ENCODE data around the gene TCEA3. TPM values are rescaled to one million over a fixed set of nuclear protein-coding genes. Genes with fewer than 3 reads are reported as not detected.
A peak's percentile ranks its signal among the peaks of the same experiment; 100 is the strongest.

TCEA3 gene
- total and polyA plus RNA-seq, 3 experiments from 2014 or later: 1.4 to 11.1 (median 1.7) TPM

DNA sequence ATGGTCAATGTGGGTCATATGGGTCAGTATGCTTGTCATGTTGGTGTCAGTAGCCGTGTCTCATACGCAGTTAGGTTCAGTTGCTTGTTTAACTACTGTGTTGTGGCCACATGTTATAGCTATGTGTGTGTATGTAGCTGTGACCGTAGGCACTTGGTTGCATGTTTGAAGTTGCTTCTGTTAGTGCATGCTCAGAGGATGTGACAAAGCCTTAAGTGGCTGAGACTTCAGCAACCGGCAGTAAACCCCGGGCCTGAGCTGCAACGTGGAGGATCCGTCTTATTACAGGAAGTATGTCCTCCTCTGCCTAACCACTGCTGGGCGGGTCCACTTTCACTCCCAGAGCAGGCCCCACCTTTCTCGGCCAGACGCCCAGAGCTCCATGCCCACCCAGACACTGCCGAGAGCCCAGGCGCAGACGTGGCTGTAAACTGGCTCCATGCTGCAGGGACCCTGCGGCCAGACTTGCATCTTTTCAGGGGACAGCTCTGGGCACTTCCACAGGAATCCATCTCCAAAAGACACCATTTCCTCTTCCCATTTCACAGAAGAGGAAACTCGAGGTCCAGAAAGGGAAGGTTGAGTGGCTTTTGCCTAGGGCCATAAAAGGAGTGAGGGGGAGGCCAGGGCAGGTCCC, 2.2 kb downstream of the TCEA3 start:
- Histone ChIP-seq H3K36me3 (ENCODE audit: insufficient read depth, low read length) (no peaks in the 10 kb centered on the region), H3K9me3 (ENCODE audit: low read length) (no peaks in the 10 kb centered on the region), H3K27ac (ENCODE audit: low read depth, low read length) (peak overlapping the region; percentile 2), H3K27me3 (ENCODE audit: insufficient read depth, low read length, poor library complexity, severe bottlenecking) (no peaks in the 10 kb centered on the region), H3K4me1 (ENCODE audit: insufficient read depth, low read length) (peaks cover 22% of the 10 kb centered on the region), H3K4me3 (ENCODE audit: low read length) (peak overlapping the region; percentile 20)
- POLR2A ChIA-PET: no interaction called here
- Mint-ChIP-seq H3K4me3 (peak overlapping the region; percentile 31 to 82 (median 67)), H3K36me3 (peaks cover 0 to under 1% (median 0%) of the 10 kb centered on the region in 3 donors), H3K4me1 (peaks cover 23 to 26% (median 23%) of the 10 kb centered on the region in 3 donors), H3K27ac (peak overlapping the region in 7 of 8 donors; percentile 35 to 94 (median 45)), H3K27me3 (peaks cover 15 to 20% of the 10 kb centered on the region in 2 donors), H3K9me3 (no peaks in the 10 kb centered on the region)
- CTCF ChIA-PET: interaction anchor here (0.9 to 2.3 kb wide), 4 partner anchors 19 to 118 kb away, joined by 3 to 11 read pairs (median 4); no protein-coding TSS in a partner anchor
- DNase-seq: peak in 4 of 5 donors; percentile 14 to 62 (median 48)

GRCh38 chr1:23421753-23422240, 2.8 kb downstream of the TCEA3 start:
- DNase-seq: no peak
- peaks cover 23 to 26% (median 23%) of the 10 kb centered on the region in 3 donors for H3K4me1 Mint-ChIP-seq
- Histone ChIP-seq H3K9me3 (ENCODE audit: low read length) (no peaks in the 10 kb centered on the region), H3K4me3 (ENCODE audit: low read length) (no peak overlapping the region), H3K36me3 (ENCODE audit: insufficient read depth, low read length) (no peaks in the 10 kb centered on the region), H3K27me3 (ENCODE audit: insufficient read depth, low read length, poor library complexity, severe bottlenecking) (no peaks in the 10 kb centered on the region), H3K27ac (ENCODE audit: low read depth, low read length) (peak overlapping the region; percentile 2), H3K4me1 (ENCODE audit: insufficient read depth, low read length) (peaks cover 22% of the 10 kb centered on the region)
- POLR2A ChIA-PET: no interaction called here
- peaks cover 15 to 20% of the 10 kb centered on the region in 2 donors for H3K27me3 Mint-ChIP-seq
- CTCF ChIA-PET: interaction anchor here (1.0 to 2.3 kb wide), 3 partner anchors 18 to 118 kb away, joined by 4 to 11 read pairs (median 4); no protein-coding TSS in a partner anchor
- H3K36me3 Mint-ChIP-seq: peaks cover 0 to 4% (median 0%) of the 10 kb centered on the region in 3 donors
- peak overlapping the region in 4 of 8 donors; percentile 35 to 78 (median 58) for H3K27ac Mint-ChIP-seq
- no peaks in the 10 kb centered on the region for H3K9me3 Mint-ChIP-seq
- H3K4me3 Mint-ChIP-seq: peak overlapping the region in 1 of 7 donors; percentile 67

- Histone ChIP-seq H3K27ac (ENCODE audit: low read depth, low read length) (no peak overlapping the region), H3K4me3 (ENCODE audit: low read length) (no peak overlapping the region), H3K9me3 (ENCODE audit: low read length) (no peaks in the 10 kb centered on the region), H3K27me3 (ENCODE audit: insufficient read depth, low read length, poor library complexity, severe bottlenecking) (no peaks in the 10 kb centered on the region), H3K4me1 (ENCODE audit: insufficient read depth, low read length) (peaks cover 22% of the 10 kb centered on the region), H3K36me3 (ENCODE audit: insufficient read depth, low read length) (no peaks in the 10 kb centered on the region)
- peaks cover 23 to 26% (median 23%) of the 10 kb centered on the region in 3 donors for H3K4me1 Mint-ChIP-seq
- ChIA-PET POLR2A (no interaction called here), CTCF (interaction anchor here (2.3 kb wide), 1 partner anchor 18 kb away, joined by 11 read pairs; no protein-coding TSS in a partner anchor)
- peaks cover 12 to 15% of the 10 kb centered on the region in 2 donors for H3K27me3 Mint-ChIP-seq
- no peak for DNase-seq
- H3K27ac Mint-ChIP-seq: no peak overlapping the region
- H3K9me3 Mint-ChIP-seq: no peaks in the 10 kb centered on the region
- H3K36me3 Mint-ChIP-seq: peaks cover 0 to 5% (median 0%) of the 10 kb centered on the region in 3 donors
- H3K4me3 Mint-ChIP-seq: no peak overlapping the region
Observed at GRCh38 chr1:23421343-23421742, 3.2 kb downstream of the TCEA3 start.

DNA sequence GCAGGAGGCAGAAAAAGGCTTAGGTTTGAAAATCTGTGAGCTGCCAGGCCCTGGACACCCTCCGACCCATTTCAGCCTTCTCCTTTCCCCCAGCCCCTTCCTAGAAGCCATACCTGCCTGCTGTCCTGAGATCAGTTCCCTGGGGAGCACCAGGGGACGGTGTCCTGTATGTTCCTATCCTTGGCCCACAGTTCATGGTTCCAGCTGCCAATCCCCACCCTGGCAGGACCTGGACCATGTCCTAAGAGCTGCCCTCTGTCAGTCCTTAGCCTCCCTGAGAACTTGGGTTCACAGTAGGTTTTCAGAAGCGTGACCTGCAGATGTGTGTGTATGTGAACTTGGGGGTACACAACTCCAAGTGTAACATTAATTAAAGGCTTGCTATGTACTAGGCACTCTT, 3.8 kb downstream of the TCEA3 start:
- peak in 1 of 5 donors; percentile 14 for DNase-seq
- CTCF ChIA-PET: no interaction called here
- H3K27ac Mint-ChIP-seq: no peak overlapping the region
- Histone ChIP-seq H3K36me3 (ENCODE audit: insufficient read depth, low read length) (no peaks in the 10 kb centered on the region), H3K27ac (ENCODE audit: low read depth, low read length) (no peak overlapping the region), H3K4me1 (ENCODE audit: insufficient read depth, low read length) (peaks cover 22% of the 10 kb centered on the region), H3K4me3 (ENCODE audit: low read length) (no peak overlapping the region), H3K9me3 (ENCODE audit: low read length) (no peaks in the 10 kb centered on the region), H3K27me3 (ENCODE audit: insufficient read depth, low read length, poor library complexity, severe bottlenecking) (no peaks in the 10 kb centered on the region)
- H3K27me3 Mint-ChIP-seq: peaks cover 8 to 10% of the 10 kb centered on the region in 2 donors
- no peaks in the 10 kb centered on the region for H3K9me3 Mint-ChIP-seq
- POLR2A ChIA-PET: no interaction called here
- H3K36me3 Mint-ChIP-seq: peaks cover 0 to 5% (median 0%) of the 10 kb centered on the region in 3 donors
- H3K4me3 Mint-ChIP-seq: no peak overlapping the region
- peaks cover 23 to 26% (median 23%) of the 10 kb centered on the region in 3 donors for H3K4me1 Mint-ChIP-seq

- H3K4me3 ChIP-seq (ENCODE audit: low read length): no peak overlapping the region
- peak in 1 of 5 donors; percentile 5 for DNase-seq
- CTCF ChIA-PET: no interaction called here
- peaks cover 5 to 10% of the 10 kb centered on the region in 2 donors for H3K27me3 Mint-ChIP-seq
- no peak overlapping the region for H3K27ac Mint-ChIP-seq
- no peaks in the 10 kb centered on the region for H3K36me3 ChIP-seq (ENCODE audit: insufficient read depth, low read length)
- H3K9me3 ChIP-seq (ENCODE audit: low read length): no peaks in the 10 kb centered on the region
- no peak overlapping the region for H3K4me3 Mint-ChIP-seq
- peaks cover 22% of the 10 kb centered on the region for H3K4me1 ChIP-seq (ENCODE audit: insufficient read depth, low read length)
- H3K4me1 Mint-ChIP-seq: peaks cover 19 to 22% (median 20%) of the 10 kb centered on the region in 3 donors
- POLR2A ChIA-PET: no interaction called here
- H3K27me3 ChIP-seq (ENCODE audit: insufficient read depth, low read length, poor library complexity, severe bottlenecking): no peaks in the 10 kb centered on the region
- H3K9me3 Mint-ChIP-seq: no peaks in the 10 kb centered on the region
- peaks cover 0 to 11% (median 0%) of the 10 kb centered on the region in 3 donors for H3K36me3 Mint-ChIP-seq
- no peak overlapping the region for H3K27ac ChIP-seq (ENCODE audit: low read depth, low read length)
Observed at GRCh38 chr1:23419180-23419579, 5.4 kb downstream of the TCEA3 start.

- POLR2A ChIA-PET: no interaction called here
- H3K9me3 Mint-ChIP-seq: no peaks in the 10 kb centered on the region
Observed at GRCh38 chr1:23417570-23417969, 7.0 kb downstream of the TCEA3 start.

GRCh38 chr1:23416964-23417363, 7.6 kb downstream of the TCEA3 start:
- no peak overlapping the region for H3K4me3 ChIP-seq (ENCODE audit: low read length)
- H3K36me3 ChIP-seq (ENCODE audit: insufficient read depth, low read length): no peaks in the 10 kb centered on the region
- POLR2A ChIA-PET: no interaction called here
- H3K9me3 ChIP-seq (ENCODE audit: low read length): no peaks in the 10 kb centered on the region
- CTCF ChIA-PET: no interaction called here
- no peak overlapping the region for H3K27ac ChIP-seq (ENCODE audit: low read depth, low read length)
- Mint-ChIP-seq H3K27ac (no peak overlapping the region), H3K36me3 (peaks cover 0 to 11% (median 0%) of the 10 kb centered on the region in 3 donors), H3K4me1 (peaks cover 2 to 4% (median 2%) of the 10 kb centered on the region in 3 donors), H3K4me3 (no peak overlapping the region), H3K27me3 (peaks cover 2 to 3% of the 10 kb centered on the region in 2 donors), H3K9me3 (no peaks in the 10 kb centered on the region)
- H3K4me1 ChIP-seq (ENCODE audit: insufficient read depth, low read length): peaks cover 6% of the 10 kb centered on the region
- no peak for DNase-seq
- no peaks in the 10 kb centered on the region for H3K27me3 ChIP-seq (ENCODE audit: insufficient read depth, low read length, poor library complexity, severe bottlenecking)

More at GRCh38 chr1:23417570-23417969, 7.0 kb downstream of the TCEA3 start:
- Histone ChIP-seq H3K36me3 (ENCODE audit: insufficient read depth, low read length) (no peaks in the 10 kb centered on the region), H3K4me1 (ENCODE audit: insufficient read depth, low read length) (peaks cover 12% of the 10 kb centered on the region), H3K4me3 (ENCODE audit: low read length) (no peak overlapping the region), H3K27ac (ENCODE audit: low read depth, low read length) (no peak overlapping the region), H3K9me3 (ENCODE audit: low read length) (no peaks in the 10 kb centered on the region), H3K27me3 (ENCODE audit: insufficient read depth, low read length, poor library complexity, severe bottlenecking) (no peaks in the 10 kb centered on the region)
- CTCF ChIA-PET: no interaction called here
- Mint-ChIP-seq H3K36me3 (peaks cover 0 to 11% (median 0%) of the 10 kb centered on the region in 3 donors), H3K27me3 (peaks cover 2 to 3% of the 10 kb centered on the region in 2 donors), H3K4me3 (no peak overlapping the region), H3K4me1 (peaks cover 8 to 10% (median 8%) of the 10 kb centered on the region in 3 donors), H3K27ac (no peak overlapping the region)
- DNase-seq: peak in 1 of 5 donors; percentile 23

DNA sequence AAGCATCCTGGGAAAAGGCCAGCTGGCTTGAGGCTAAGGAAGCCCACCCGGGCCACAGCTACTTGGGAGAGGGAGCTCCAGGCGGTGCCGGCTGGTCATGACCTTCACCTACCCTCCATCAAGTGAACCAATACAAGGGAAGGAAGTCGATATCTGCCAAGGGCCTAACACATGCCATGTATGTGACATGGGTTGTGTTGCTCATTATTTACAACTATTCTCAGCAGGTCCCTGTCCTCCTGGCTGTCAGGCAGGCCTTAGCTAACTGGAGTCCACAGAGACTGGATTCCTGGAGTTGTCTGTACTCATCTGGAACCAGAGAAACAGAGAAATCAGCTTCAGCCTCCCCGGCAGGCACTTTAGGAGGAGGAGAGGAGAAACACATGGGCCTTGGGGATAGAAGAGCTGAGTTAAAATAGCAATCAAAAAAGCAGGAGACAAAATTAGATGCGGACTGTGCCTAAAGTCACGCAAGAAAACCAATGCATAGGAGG, 15.7 kb downstream of the TCEA3 start:
- H3K27ac ChIP-seq (ENCODE audit: low read depth, low read length): no peak overlapping the region
- no peaks in the 10 kb centered on the region for H3K9me3 ChIP-seq (ENCODE audit: low read length)
- no peaks in the 10 kb centered on the region for H3K36me3 ChIP-seq (ENCODE audit: insufficient read depth, low read length)
- ChIA-PET CTCF (no interaction called here), POLR2A (no interaction called here)
- H3K4me3 ChIP-seq (ENCODE audit: low read length): no peak overlapping the region
- H3K4me1 ChIP-seq (ENCODE audit: insufficient read depth, low read length): peaks cover 5% of the 10 kb centered on the region
- H3K27me3 ChIP-seq (ENCODE audit: insufficient read depth, low read length, poor library complexity, severe bottlenecking): no peaks in the 10 kb centered on the region
- Mint-ChIP-seq H3K4me1 (peaks cover 6% of the 10 kb centered on the region in 3 donors), H3K36me3 (no peaks in the 10 kb centered on the region), H3K9me3 (no peaks in the 10 kb centered on the region), H3K27me3 (no peaks in the 10 kb centered on the region), H3K27ac (no peak overlapping the region), H3K4me3 (no peak overlapping the region)
- peak in 1 of 5 donors; percentile 24 for DNase-seq

All from CD8-positive, alpha-beta memory T cell (primary cell).